Hepatocyte (in vitro differentiated cells): ENCODE results near the gene CRX. TPM values are rescaled to one million over a fixed set of nuclear protein-coding genes. Genes with fewer than 3 reads are reported as not detected.
A peak's percentile ranks its signal among the peaks of the same experiment; 100 is the strongest.

ENCODE experiments used
- DNase-seq: peaks from one replicate; pipeline ENCODE4 v3.0.0-alpha.2; 2016; ENCODE audit warnings: low spot score
- H2AFZ ChIP-seq: fragments of 200-600 bp; sonication (generic); 2 replicates; pipeline ENCODE4 v1.6.0; 2016; ENCODE audit warnings: antibody characterized with exemption, mild to moderate bottlenecking
- H3K27ac ChIP-seq: fragments of 200-600 bp; sonication (generic); 2 replicates; pipeline ENCODE4 v1.5.1; 2016; ENCODE audit warnings: mild to moderate bottlenecking
- H3K27me3 ChIP-seq: fragments of 200-600 bp; sonication (generic); 2 replicates; pipeline ENCODE4 v1.6.1; 2016
- H3K36me3 ChIP-seq: fragments of 200-600 bp; sonication (generic); replicated peaks from 2 replicates; pipeline ENCODE4 v1.5.1; 2016; ENCODE audit warnings: low read depth; ENCODE audit not compliant: insufficient read depth
- H3K4me1 ChIP-seq: fragments of 200-600 bp; sonication (generic); 2 replicates; pipeline ENCODE4 v1.5.1; 2016; ENCODE audit warnings: mild to moderate bottlenecking, moderate library complexity; ENCODE audit not compliant: insufficient read depth
- H3K4me2 ChIP-seq: fragments of 200-600 bp; sonication (generic); 2 replicates; pipeline ENCODE4 v1.6.0; 2016
- H3K4me3 ChIP-seq: fragments of 200-600 bp; sonication (generic); 2 replicates; pipeline ENCODE4 v1.5.1; 2016; ENCODE audit warnings: mild to moderate bottlenecking
- H3K79me2 ChIP-seq: fragments of 200-600 bp; sonication (generic); 2 replicates; pipeline ENCODE4 v1.6.0; 2017; ENCODE audit warnings: mild to moderate bottlenecking
- H3K9me2 ChIP-seq: fragments of 200-600 bp; sonication (generic); replicated peaks from 2 replicates; pipeline ENCODE4 v1.6.0; 2017; ENCODE audit warnings: mild to moderate bottlenecking; ENCODE audit not compliant: insufficient read depth
- H3K9me3 ChIP-seq: fragments of 200-600 bp; sonication (generic); 2 replicates; pipeline ENCODE4 v1.5.1; 2016; ENCODE audit warnings: low read depth, mild to moderate bottlenecking
- H4K20me1 ChIP-seq: fragments of 200-600 bp; sonication (generic); 2 replicates; pipeline ENCODE4 v1.6.0; 2016; ENCODE audit warnings: mild to moderate bottlenecking; ENCODE audit not compliant: insufficient read depth, poor library complexity, severe bottlenecking
- EZH2 ChIP-seq: fragments of 200-600 bp; sonication (generic); IDR thresholded peaks from 2 replicates; pipeline ENCODE4 v1.6.1; 2016; ENCODE audit warnings: antibody characterized with exemption, mild to moderate bottlenecking, borderline replicate concordance
- EZH2phosphoT487 ChIP-seq: fragments of 200-600 bp; sonication (generic); IDR thresholded peaks from one replicate; pipeline ENCODE4 v1.6.1; 2018; ENCODE audit warnings: antibody characterized with exemption, mild to moderate bottlenecking, low read depth, moderate library complexity; ENCODE audit not compliant: unreplicated experiment, severe bottlenecking
- WGBS: methylation state at CpG from one replicate; pipeline ENCODE4 v1.1.6; 2016; ENCODE audit warnings: low lambda C conversion rate; ENCODE audit errors: missing lambda C conversion rate; 5-methylcytosine and 5-hydroxymethylcytosine counted together
- polyA plus RNA-seq: library from polyadenylated mRNA; unstranded; fragments of >200 nt; fragmentation: Nextera tagmentation; extraction: Ambion mirVana; gene quantifications from 2 replicates; pipeline ENCODE4 v1.2.1, GENCODE V29; 2016
- total RNA-seq: library from RNA; depleted of rRNA; stranded (reverse); fragments of >200 nt; gene quantifications from 2 replicates; pipeline ENCODE4 v1.2.3, GENCODE V29; 2014
- TF ChIP-seq, protein P1 (sequence below): fragments of 200-600 bp; sonication (generic); IDR thresholded peaks from 2 replicates; pipeline ENCODE4 v1.5.1; 2016; ENCODE audit warnings: antibody characterized with exemption, mild to moderate bottlenecking; ENCODE audit not compliant: poor library complexity

Gene CRX
- total and polyA plus RNA-seq, 2 experiments from 2014 or later, result 0.15 TPM; not detected in 1

DNA sequence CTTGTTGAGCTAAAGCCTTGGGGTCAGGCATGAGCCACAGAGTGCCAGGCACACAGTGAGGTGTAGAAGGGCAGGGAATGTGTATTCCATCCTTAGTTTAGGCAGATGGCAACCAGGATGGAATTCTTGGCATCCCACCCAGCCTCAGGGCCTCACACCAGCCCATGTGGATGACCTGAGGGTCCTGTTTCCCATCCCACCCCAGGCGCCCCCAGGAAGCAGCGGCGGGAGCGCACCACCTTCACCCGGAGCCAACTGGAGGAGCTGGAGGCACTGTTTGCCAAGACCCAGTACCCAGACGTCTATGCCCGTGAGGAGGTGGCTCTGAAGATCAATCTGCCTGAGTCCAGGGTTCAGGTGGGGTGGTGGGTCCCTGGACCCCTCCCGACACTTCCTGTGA lies 14.3 kb downstream of the CRX start:
- H3K4me3 ChIP-seq, result no peak overlapping the region
- H3K4me1 ChIP-seq, result no peaks in the 10 kb centered on the region
- DNase-seq, result no peak
- no peak for TF ChIP-seq EZH2
- TF ChIP-seq EZH2phosphoT487, result no peak
- TF ChIP-seq, protein P1, sequence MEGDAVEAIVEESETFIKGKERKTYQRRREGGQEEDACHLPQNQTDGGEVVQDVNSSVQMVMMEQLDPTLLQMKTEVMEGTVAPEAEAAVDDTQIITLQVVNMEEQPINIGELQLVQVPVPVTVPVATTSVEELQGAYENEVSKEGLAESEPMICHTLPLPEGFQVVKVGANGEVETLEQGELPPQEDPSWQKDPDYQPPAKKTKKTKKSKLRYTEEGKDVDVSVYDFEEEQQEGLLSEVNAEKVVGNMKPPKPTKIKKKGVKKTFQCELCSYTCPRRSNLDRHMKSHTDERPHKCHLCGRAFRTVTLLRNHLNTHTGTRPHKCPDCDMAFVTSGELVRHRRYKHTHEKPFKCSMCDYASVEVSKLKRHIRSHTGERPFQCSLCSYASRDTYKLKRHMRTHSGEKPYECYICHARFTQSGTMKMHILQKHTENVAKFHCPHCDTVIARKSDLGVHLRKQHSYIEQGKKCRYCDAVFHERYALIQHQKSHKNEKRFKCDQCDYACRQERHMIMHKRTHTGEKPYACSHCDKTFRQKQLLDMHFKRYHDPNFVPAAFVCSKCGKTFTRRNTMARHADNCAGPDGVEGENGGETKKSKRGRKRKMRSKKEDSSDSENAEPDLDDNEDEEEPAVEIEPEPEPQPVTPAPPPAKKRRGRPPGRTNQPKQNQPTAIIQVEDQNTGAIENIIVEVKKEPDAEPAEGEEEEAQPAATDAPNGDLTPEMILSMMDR, result no peak
- H3K27ac ChIP-seq, result no peak overlapping the region
- 93% methylated on average over 8 of the region's 8 CpGs for WGBS
- H3K36me3 ChIP-seq, result no peaks in the 10 kb centered on the region
- H2AFZ ChIP-seq, result no peak overlapping the region
- no peaks in the 10 kb centered on the region for H4K20me1 ChIP-seq
- no peak overlapping the region for H3K4me2 ChIP-seq
- no peaks in the 10 kb centered on the region for H3K27me3 ChIP-seq
- H3K9me3 ChIP-seq, result no peaks in the 10 kb centered on the region
- no peaks in the 10 kb centered on the region for H3K9me2 ChIP-seq
- no peaks in the 10 kb centered on the region for H3K79me2 ChIP-seq

DNA sequence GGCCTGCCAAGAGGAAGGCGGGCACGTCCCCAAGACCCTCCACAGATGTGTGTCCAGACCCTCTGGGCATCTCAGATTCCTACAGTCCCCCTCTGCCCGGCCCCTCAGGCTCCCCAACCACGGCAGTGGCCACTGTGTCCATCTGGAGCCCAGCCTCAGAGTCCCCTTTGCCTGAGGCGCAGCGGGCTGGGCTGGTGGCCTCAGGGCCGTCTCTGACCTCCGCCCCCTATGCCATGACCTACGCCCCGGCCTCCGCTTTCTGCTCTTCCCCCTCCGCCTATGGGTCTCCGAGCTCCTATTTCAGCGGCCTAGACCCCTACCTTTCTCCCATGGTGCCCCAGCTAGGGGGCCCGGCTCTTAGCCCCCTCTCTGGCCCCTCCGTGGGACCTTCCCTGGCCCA lies 17.7 kb downstream of the CRX start:
- Histone ChIP-seq H3K27me3 (no peaks in the 10 kb centered on the region), H4K20me1 (no peaks in the 10 kb centered on the region), H3K9me3 (no peaks in the 10 kb centered on the region), H3K36me3 (no peaks in the 10 kb centered on the region), H2AFZ (no peak overlapping the region), H3K79me2 (no peaks in the 10 kb centered on the region), H3K4me2 (no peak overlapping the region), H3K4me1 (no peaks in the 10 kb centered on the region), H3K4me3 (no peak overlapping the region), H3K27ac (no peak overlapping the region), H3K9me2 (no peaks in the 10 kb centered on the region)
- no peak for DNase-seq
- TF ChIP-seq EZH2phosphoT487, result no peak
- TF ChIP-seq, protein P1, result no peak
- TF ChIP-seq EZH2, result no peak
- WGBS, result 94% methylated on average over 16 of the region's 16 CpGs

DNA sequence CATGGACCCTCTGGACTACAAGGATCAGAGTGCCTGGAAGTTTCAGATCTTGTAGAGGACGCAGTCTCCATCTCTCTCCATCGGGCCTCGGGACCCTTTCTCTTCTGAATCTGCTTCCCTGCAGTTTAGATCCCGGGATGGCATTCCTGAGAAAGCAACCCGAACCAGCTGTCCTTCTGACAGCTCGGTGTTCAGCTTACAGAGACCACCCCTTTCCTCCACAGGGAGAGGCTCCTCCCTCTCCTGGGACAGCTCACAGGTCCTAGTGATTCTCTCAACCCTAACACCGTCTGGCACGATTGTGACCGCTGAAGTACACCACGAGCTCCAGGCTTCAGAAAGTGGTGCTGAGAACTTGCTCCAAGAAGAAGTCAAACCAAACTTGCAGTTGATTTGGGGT lies 18.2 kb downstream of the CRX start:
- peak; percentile 25 for DNase-seq
- TF ChIP-seq EZH2phosphoT487, result no peak
- no peak for TF ChIP-seq EZH2
- TF ChIP-seq, protein P1, result no peak
- H3K36me3 ChIP-seq, result no peaks in the 10 kb centered on the region
- H2AFZ ChIP-seq, result no peak overlapping the region
- H3K4me1 ChIP-seq, result no peaks in the 10 kb centered on the region
- 22% methylated on average over 10 of the region's 10 CpGs for WGBS
- no peaks in the 10 kb centered on the region for H3K9me2 ChIP-seq
- H4K20me1 ChIP-seq, result no peaks in the 10 kb centered on the region
- H3K4me2 ChIP-seq, result peak overlapping the region; percentile 33
- no peaks in the 10 kb centered on the region for H3K27me3 ChIP-seq
- H3K9me3 ChIP-seq, result no peaks in the 10 kb centered on the region
- no peak overlapping the region for H3K27ac ChIP-seq
- H3K79me2 ChIP-seq, result no peaks in the 10 kb centered on the region
- H3K4me3 ChIP-seq, result no peak overlapping the region

DNA sequence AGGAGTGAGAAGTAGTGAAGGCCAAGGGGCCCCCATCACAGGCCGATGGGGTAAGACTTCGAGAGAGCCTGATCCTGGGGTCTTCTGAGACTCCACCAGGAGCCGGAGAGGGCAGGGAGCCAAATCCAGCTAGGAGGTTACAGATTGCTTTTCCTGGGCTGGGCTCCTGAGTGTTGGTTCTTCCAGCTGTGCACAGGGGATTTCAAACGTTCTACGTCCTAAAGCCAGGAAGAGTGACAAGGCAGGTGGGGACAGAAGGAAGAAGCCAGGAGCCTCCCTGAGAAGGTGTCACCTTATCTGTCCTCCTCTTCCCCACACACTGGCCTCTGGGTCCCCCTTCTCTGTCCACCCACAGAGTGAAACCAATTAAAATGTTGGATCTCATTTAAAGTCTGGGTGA lies 21.2 kb downstream of the CRX start:
- no peak overlapping the region for H3K27ac ChIP-seq
- H3K9me3 ChIP-seq, result no peaks in the 10 kb centered on the region
- no peaks in the 10 kb centered on the region for H4K20me1 ChIP-seq
- no peak overlapping the region for H2AFZ ChIP-seq
- no peaks in the 10 kb centered on the region for H3K27me3 ChIP-seq
- DNase-seq, result no peak
- no peaks in the 10 kb centered on the region for H3K9me2 ChIP-seq
- H3K4me2 ChIP-seq, result no peak overlapping the region
- H3K4me3 ChIP-seq, result no peak overlapping the region
- no peaks in the 10 kb centered on the region for H3K4me1 ChIP-seq
- TF ChIP-seq, protein P1, result no peak
- TF ChIP-seq EZH2, result no peak
- TF ChIP-seq EZH2phosphoT487, result no peak
- H3K79me2 ChIP-seq, result no peaks in the 10 kb centered on the region
- WGBS, result 79% methylated on average over 5 of the region's 5 CpGs
- no peaks in the 10 kb centered on the region for H3K36me3 ChIP-seq
